Muscle layer of duodenum (tissue), 2 donors: Measurements from ENCODE around the gene NOX4.
"Not testable (repeated sequence)": the region's sequence is repeated elsewhere in the genome, so short reads cannot be mapped to it uniquely, and the experiment has no call there.

Experiments
- H3K27ac ChIP-seq: one replicate; pipeline ENCODE4 v1.7.0; 2013; ENCODE audit warnings: mild to moderate bottlenecking, low read length
- H3K27me3 ChIP-seq: one replicate; pipeline ENCODE4 v1.7.0; 2013; ENCODE audit warnings: low read depth, mild to moderate bottlenecking, control low read depth, low read length
- H3K36me3 ChIP-seq, 2 donors: one replicate each; pipeline ENCODE4 v1.7.0; 2013; ENCODE audit warnings: low read length in 2 of 2, control low read depth in 1 of 2, mild to moderate bottlenecking in 1 of 2; ENCODE audit not compliant: insufficient read depth in 2 of 2, control insufficient read depth in 1 of 2
- H3K4me1 ChIP-seq, 2 donors: one replicate each; pipeline ENCODE4 v1.7.0; 2013; ENCODE audit warnings: low read length in 2 of 2, mild to moderate bottlenecking in 2 of 2, control low read depth in 1 of 2, moderate library complexity in 1 of 2; ENCODE audit not compliant: insufficient read depth in 2 of 2, control insufficient read depth in 1 of 2
- H3K4me3 ChIP-seq, 2 donors: one replicate each; pipeline ENCODE4 v1.7.0; 2013; ENCODE audit warnings: low read length in 2 of 2, low read depth in 1 of 2, mild to moderate bottlenecking in 1 of 2
- H3K9me3 ChIP-seq, 2 donors: one replicate each; pipeline ENCODE4 v1.7.0; 2013; ENCODE audit warnings: low read length in 2 of 2, control low read depth in 1 of 2, mild to moderate bottlenecking in 1 of 2; ENCODE audit not compliant: control insufficient read depth in 1 of 2
- donor health status: healthy.

The NOX4 gene

GRCh38 chr11:89379976-89380771, 111.0 kb downstream of the NOX4 start:
- not testable (repeated sequence) for H3K4me3 ChIP-seq, H3K9me3 ChIP-seq, H3K27me3 ChIP-seq, H3K36me3 ChIP-seq, H3K27ac ChIP-seq, H3K4me1 ChIP-seq

GRCh38 chr11:89378986-89379385, 112.2 kb downstream of the NOX4 start:
- not testable (repeated sequence) for H3K36me3 ChIP-seq, H3K4me1 ChIP-seq, H3K4me3 ChIP-seq, H3K9me3 ChIP-seq, H3K27me3 ChIP-seq, H3K27ac ChIP-seq

- not testable (repeated sequence) for H3K9me3 ChIP-seq, H3K27me3 ChIP-seq, H3K27ac ChIP-seq, H3K4me1 ChIP-seq, H3K36me3 ChIP-seq, H3K4me3 ChIP-seq
Measured at GRCh38 chr11:89369356-89369755, 121.8 kb downstream of the NOX4 start.

GRCh38 chr11:89364856-89365255, 126.3 kb downstream of the NOX4 start:
- not testable (repeated sequence) for H3K27ac ChIP-seq, H3K4me1 ChIP-seq, H3K9me3 ChIP-seq, H3K27me3 ChIP-seq, H3K36me3 ChIP-seq, H3K4me3 ChIP-seq

- Histone ChIP-seq H3K36me3 (no peaks in the 10 kb centered on the region), H3K9me3 (no peaks in the 10 kb centered on the region), H3K4me3 (no peak overlapping the region), H3K27ac (no peak overlapping the region), H3K27me3 (no peaks in the 10 kb centered on the region), H3K4me1 (no peaks in the 10 kb centered on the region)
Measured at GRCh38 chr11:89361734-89362133, 129.4 kb downstream of the NOX4 start.

GRCh38 chr11:89359208-89359607, 132.0 kb downstream of the NOX4 start:
- not testable (repeated sequence) for H3K4me3 ChIP-seq, H3K36me3 ChIP-seq, H3K9me3 ChIP-seq, H3K4me1 ChIP-seq, H3K27me3 ChIP-seq, H3K27ac ChIP-seq

- Histone ChIP-seq H3K9me3 (no peaks in the 10 kb centered on the region), H3K36me3 (no peaks in the 10 kb centered on the region), H3K27ac (no peak overlapping the region), H3K4me3 (no peak overlapping the region), H3K4me1 (no peaks in the 10 kb centered on the region), H3K27me3 (no peaks in the 10 kb centered on the region)
Measured at GRCh38 chr11:89358761-89359160, 132.4 kb downstream of the NOX4 start.

GRCh38 chr11:89355646-89356045, 135.5 kb downstream of the NOX4 start:
- Histone ChIP-seq H3K27ac (no peak overlapping the region), H3K27me3 (no peaks in the 10 kb centered on the region), H3K36me3 (no peaks in the 10 kb centered on the region), H3K4me3 (no peak overlapping the region), H3K4me1 (no peaks in the 10 kb centered on the region), H3K9me3 (no peaks in the 10 kb centered on the region)

- H3K9me3 ChIP-seq, H3K4me3 ChIP-seq, H3K27ac ChIP-seq, H3K36me3 ChIP-seq, H3K27me3 ChIP-seq, H3K4me1 ChIP-seq: not testable (repeated sequence)
Measured at GRCh38 chr11:89354513-89354912, 136.7 kb downstream of the NOX4 start.

- Histone ChIP-seq H3K4me3 (no peak overlapping the region), H3K36me3 (no peaks in the 10 kb centered on the region), H3K27me3 (no peaks in the 10 kb centered on the region), H3K27ac (no peak overlapping the region), H3K9me3 (no peaks in the 10 kb centered on the region), H3K4me1 (no peaks in the 10 kb centered on the region)
Measured at GRCh38 chr11:89347071-89347470, 144.1 kb downstream of the NOX4 start.

GRCh38 chr11:89346601-89347000, 144.6 kb downstream of the NOX4 start:
- H3K4me3 ChIP-seq = no peak overlapping the region

GRCh38 chr11:89342880-89343572, 148.1 kb downstream of the NOX4 start:
- H3K27ac ChIP-seq, H3K4me1 ChIP-seq, H3K9me3 ChIP-seq, H3K27me3 ChIP-seq, H3K4me3 ChIP-seq, H3K36me3 ChIP-seq: not testable (repeated sequence)

More at GRCh38 chr11:89346601-89347000, 144.6 kb downstream of the NOX4 start:
- H3K36me3 ChIP-seq = no peaks in the 10 kb centered on the region
- no peaks in the 10 kb centered on the region for H3K9me3 ChIP-seq
- no peaks in the 10 kb centered on the region for H3K27me3 ChIP-seq
- no peak overlapping the region for H3K27ac ChIP-seq
- no peaks in the 10 kb centered on the region for H3K4me1 ChIP-seq
